ENCODE measurements around the gene AFF3.

AFF3 gene

GRCh38 chr2:99602476-99602875 lies 539.9 kb downstream of the AFF3 start:
- Histone ChIP-seq H3K27me3 (replicated peaks; ENCODE audit: control insufficient read depth, insufficient read depth, low read length, poor library complexity, severe bottlenecking) (no peaks in the 10 kb centered on the region), H3K4me1 (ENCODE audit: control insufficient read depth, insufficient read depth, low read length, poor library complexity, severe bottlenecking) (no peaks in the 10 kb centered on the region), H3K36me3 (ENCODE audit: control insufficient read depth, insufficient read depth, low read length) (no peaks in the 10 kb centered on the region), H3K9me3 (ENCODE audit: control insufficient read depth, low read length) (no peaks in the 10 kb centered on the region), H3K4me3 (ENCODE audit: insufficient read depth, low read depth, low read length, poor library complexity, severe bottlenecking) (no peak overlapping the region), H3K27ac (ENCODE audit: insufficient read depth, low read length, poor library complexity, severe bottlenecking) (no peak overlapping the region)
- no peak for DNase-seq

DNA sequence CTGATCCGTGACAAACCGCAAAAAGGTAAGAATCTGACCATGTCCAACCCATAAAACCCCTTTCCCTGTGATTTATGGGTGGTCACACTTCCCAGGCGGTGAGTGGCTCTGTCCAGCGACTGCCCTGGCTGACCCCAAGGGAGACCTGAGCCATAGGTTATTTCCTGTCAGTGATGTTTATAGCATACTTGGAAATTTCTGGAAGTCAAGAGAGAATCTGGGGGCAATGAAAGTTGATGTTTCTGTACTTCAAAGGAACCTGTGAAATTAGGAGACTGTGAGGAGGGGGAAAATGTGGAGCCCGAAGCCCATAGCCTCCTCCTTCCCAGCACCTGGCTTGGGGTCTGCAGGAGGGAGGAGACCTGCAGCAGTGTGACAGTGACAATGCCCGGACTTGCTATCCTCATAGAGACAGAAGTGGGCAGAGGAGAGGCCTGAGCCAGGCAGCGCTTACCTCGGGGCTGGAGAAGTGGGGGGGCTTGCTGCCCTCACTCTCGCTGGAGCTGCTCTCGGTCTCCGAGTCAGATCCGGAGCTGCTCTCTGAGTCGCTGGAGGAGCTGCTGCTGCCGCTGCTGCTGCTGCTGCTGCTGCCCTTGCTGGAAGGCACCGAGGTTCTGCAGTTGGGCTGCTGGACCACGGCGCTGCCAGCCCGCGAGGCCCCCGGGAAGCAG lies 541.3 kb downstream of the AFF3 start:
- H3K27ac ChIP-seq (ENCODE audit: insufficient read depth, low read length, poor library complexity, severe bottlenecking), result no peak overlapping the region
- no peaks in the 10 kb centered on the region for H3K4me1 ChIP-seq (ENCODE audit: control insufficient read depth, insufficient read depth, low read length, poor library complexity, severe bottlenecking)
- H3K9me3 ChIP-seq (ENCODE audit: control insufficient read depth, low read length), result no peaks in the 10 kb centered on the region
- no peak for DNase-seq
- no peaks in the 10 kb centered on the region for H3K36me3 ChIP-seq (ENCODE audit: control insufficient read depth, insufficient read depth, low read length)
- H3K27me3 ChIP-seq (replicated peaks; ENCODE audit: control insufficient read depth, insufficient read depth, low read length, poor library complexity, severe bottlenecking), result no peaks in the 10 kb centered on the region
- H3K4me3 ChIP-seq (ENCODE audit: insufficient read depth, low read depth, low read length, poor library complexity, severe bottlenecking), result no peak overlapping the region

DNA sequence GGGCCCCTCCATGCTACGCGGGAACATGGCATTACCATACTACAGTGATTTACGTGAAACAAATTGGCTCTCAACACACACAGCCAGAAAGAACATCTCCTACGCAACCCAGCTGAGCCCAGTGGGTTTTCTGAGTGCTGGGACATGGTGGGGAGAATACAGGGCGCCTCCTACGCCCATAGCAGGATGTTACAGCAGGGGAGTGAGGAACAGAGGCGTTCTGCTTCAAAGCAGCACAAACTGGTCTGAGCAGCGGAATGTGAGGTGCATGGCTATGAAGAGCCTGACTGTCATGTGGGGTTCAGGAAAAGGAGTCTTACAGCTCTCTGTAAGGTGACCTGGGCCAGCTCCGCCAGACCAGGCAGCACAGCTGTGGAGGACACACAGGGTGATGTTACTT lies 543.9 kb downstream of the AFF3 start:
- Histone ChIP-seq H3K36me3 (ENCODE audit: control insufficient read depth, insufficient read depth, low read length) (no peaks in the 10 kb centered on the region), H3K4me1 (ENCODE audit: control insufficient read depth, insufficient read depth, low read length, poor library complexity, severe bottlenecking) (no peaks in the 10 kb centered on the region), H3K27me3 (replicated peaks; ENCODE audit: control insufficient read depth, insufficient read depth, low read length, poor library complexity, severe bottlenecking) (no peaks in the 10 kb centered on the region), H3K4me3 (ENCODE audit: insufficient read depth, low read depth, low read length, poor library complexity, severe bottlenecking) (no peak overlapping the region), H3K27ac (ENCODE audit: insufficient read depth, low read length, poor library complexity, severe bottlenecking) (no peak overlapping the region), H3K9me3 (ENCODE audit: control insufficient read depth, low read length) (no peaks in the 10 kb centered on the region)
- no peak for DNase-seq

- Histone ChIP-seq H3K9me3 (ENCODE audit: control insufficient read depth, low read length) (no peaks in the 10 kb centered on the region), H3K27me3 (replicated peaks; ENCODE audit: control insufficient read depth, insufficient read depth, low read length, poor library complexity, severe bottlenecking) (no peaks in the 10 kb centered on the region)
- no peak for DNase-seq
Measured at GRCh38 chr2:99597616-99598015, 544.8 kb downstream of the AFF3 start.

GRCh38 chr2:99595373-99595772 lies 547.0 kb downstream of the AFF3 start:
- no peaks in the 10 kb centered on the region for H3K27me3 ChIP-seq (replicated peaks; ENCODE audit: control insufficient read depth, insufficient read depth, low read length, poor library complexity, severe bottlenecking)
- DNase-seq, result no peak
- no peaks in the 10 kb centered on the region for H3K9me3 ChIP-seq (ENCODE audit: control insufficient read depth, low read length)
- H3K4me3 ChIP-seq (ENCODE audit: insufficient read depth, low read depth, low read length, poor library complexity, severe bottlenecking), result no peak overlapping the region
- no peaks in the 10 kb centered on the region for H3K36me3 ChIP-seq (ENCODE audit: control insufficient read depth, insufficient read depth, low read length)
- no peaks in the 10 kb centered on the region for H3K4me1 ChIP-seq (ENCODE audit: control insufficient read depth, insufficient read depth, low read length, poor library complexity, severe bottlenecking)
- H3K27ac ChIP-seq (ENCODE audit: insufficient read depth, low read length, poor library complexity, severe bottlenecking), result no peak overlapping the region

More at GRCh38 chr2:99597616-99598015, 544.8 kb downstream of the AFF3 start:
- H3K4me1 ChIP-seq (ENCODE audit: control insufficient read depth, insufficient read depth, low read length, poor library complexity, severe bottlenecking), result no peaks in the 10 kb centered on the region
- no peaks in the 10 kb centered on the region for H3K36me3 ChIP-seq (ENCODE audit: control insufficient read depth, insufficient read depth, low read length)
- no peak overlapping the region for H3K4me3 ChIP-seq (ENCODE audit: insufficient read depth, low read depth, low read length, poor library complexity, severe bottlenecking)
- H3K27ac ChIP-seq (ENCODE audit: insufficient read depth, low read length, poor library complexity, severe bottlenecking), result no peak overlapping the region

DNA sequence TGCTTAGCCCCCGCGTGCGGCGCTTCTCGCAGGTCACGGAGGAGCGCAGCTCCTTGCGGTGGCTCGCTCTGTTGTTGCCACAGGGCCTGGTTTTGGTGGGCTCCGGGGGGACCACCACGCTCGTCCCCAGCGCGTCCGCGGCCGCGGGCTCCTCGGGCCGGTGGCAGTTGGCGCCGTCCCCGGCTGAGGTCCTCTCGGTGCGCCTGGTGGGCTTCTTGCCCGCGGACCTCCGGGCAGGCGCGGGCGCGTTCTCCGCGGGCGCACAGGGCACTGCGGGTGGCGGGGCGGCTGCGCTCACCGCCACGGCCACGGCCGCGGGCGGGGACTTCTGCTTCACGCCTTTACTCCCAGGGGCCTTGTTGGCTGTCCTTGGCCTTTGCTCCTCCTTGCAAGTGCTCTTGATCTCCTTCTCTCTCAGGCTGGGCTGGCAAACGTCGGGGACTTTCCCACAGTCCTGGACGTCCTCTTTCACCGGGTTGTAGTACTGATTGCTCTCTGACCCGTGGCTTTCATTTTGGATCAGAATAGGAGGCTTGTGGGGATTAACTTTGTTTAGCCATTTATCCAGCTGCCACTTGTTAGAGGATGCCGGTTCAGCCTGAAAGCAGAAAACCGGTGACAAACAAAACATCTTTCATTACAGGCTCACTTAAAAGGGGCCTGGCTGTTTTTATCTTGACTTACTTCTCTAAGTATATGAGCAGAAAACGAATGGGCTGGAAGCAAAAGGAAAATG lies 548.5 kb downstream of the AFF3 start:
- H3K4me3 ChIP-seq (ENCODE audit: insufficient read depth, low read depth, low read length, poor library complexity, severe bottlenecking), result no peak overlapping the region
- DNase-seq, result no peak
- H3K9me3 ChIP-seq (ENCODE audit: control insufficient read depth, low read length), result no peaks in the 10 kb centered on the region
- no peaks in the 10 kb centered on the region for H3K4me1 ChIP-seq (ENCODE audit: control insufficient read depth, insufficient read depth, low read length, poor library complexity, severe bottlenecking)
- H3K36me3 ChIP-seq (ENCODE audit: control insufficient read depth, insufficient read depth, low read length), result no peaks in the 10 kb centered on the region
- H3K27ac ChIP-seq (ENCODE audit: insufficient read depth, low read length, poor library complexity, severe bottlenecking), result no peak overlapping the region
- no peaks in the 10 kb centered on the region for H3K27me3 ChIP-seq (replicated peaks; ENCODE audit: control insufficient read depth, insufficient read depth, low read length, poor library complexity, severe bottlenecking)

DNA sequence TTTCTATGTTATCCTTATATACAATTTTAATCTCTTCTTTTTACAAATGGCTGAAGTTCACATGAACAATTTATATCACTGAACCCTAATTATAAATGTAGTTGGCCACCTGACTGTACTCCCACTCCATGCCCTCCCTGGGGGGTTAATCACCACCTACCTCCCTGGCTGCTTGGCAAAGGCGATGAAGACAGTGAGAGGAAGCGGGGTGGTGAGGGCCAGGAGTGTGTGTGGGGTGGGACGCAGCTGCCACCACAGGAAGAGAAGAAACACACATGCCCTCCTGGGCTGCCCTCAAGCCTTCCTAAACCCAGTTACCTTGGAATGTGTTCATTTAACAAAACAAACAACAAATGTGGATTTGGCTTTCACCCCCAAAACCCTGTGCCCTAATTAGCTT lies 565.6 kb downstream of the AFF3 start:
- no peaks in the 10 kb centered on the region for H3K4me1 ChIP-seq (ENCODE audit: control insufficient read depth, insufficient read depth, low read length, poor library complexity, severe bottlenecking)
- no peak overlapping the region for H3K27ac ChIP-seq (ENCODE audit: insufficient read depth, low read length, poor library complexity, severe bottlenecking)
- H3K9me3 ChIP-seq (ENCODE audit: control insufficient read depth, low read length), result no peaks in the 10 kb centered on the region
- DNase-seq, result no peak
- H3K36me3 ChIP-seq (ENCODE audit: control insufficient read depth, insufficient read depth, low read length), result no peaks in the 10 kb centered on the region
- no peak overlapping the region for H3K4me3 ChIP-seq (ENCODE audit: insufficient read depth, low read depth, low read length, poor library complexity, severe bottlenecking)
- no peaks in the 10 kb centered on the region for H3K27me3 ChIP-seq (replicated peaks; ENCODE audit: control insufficient read depth, insufficient read depth, low read length, poor library complexity, severe bottlenecking)

DNA sequence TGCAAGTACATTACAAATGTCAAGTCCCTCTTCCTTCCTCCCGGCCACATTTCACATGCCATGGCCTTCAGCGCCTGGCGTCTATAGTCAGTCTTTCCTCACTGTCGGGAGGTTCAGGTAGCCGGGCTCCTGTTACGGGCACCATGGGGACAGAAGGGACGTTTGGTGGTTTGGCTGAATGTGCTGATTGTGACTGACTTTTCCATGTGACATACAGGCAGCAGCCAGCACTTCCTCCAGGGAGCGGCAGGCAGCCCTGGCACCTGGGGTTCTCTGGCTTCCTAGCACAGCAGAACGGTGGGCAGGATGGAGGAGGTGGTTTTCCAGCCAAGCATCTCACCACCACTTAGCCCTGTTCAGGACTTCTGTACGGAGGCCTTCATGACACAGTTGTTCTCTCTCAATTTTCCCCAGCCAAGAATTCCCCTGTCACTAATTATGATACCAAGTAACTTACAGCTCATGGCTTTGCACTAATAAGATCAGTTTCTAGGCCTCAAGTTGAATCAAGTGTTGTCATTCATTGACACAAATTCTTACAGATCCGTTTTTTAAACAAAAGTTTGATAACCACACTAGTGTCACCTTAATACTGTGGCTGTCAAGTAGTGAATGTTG lies 568.6 kb downstream of the AFF3 start:
- no peak for DNase-seq
- no peaks in the 10 kb centered on the region for H3K36me3 ChIP-seq (ENCODE audit: control insufficient read depth, insufficient read depth, low read length)
- no peaks in the 10 kb centered on the region for H3K9me3 ChIP-seq (ENCODE audit: control insufficient read depth, low read length)
- H3K27ac ChIP-seq (ENCODE audit: insufficient read depth, low read length, poor library complexity, severe bottlenecking), result no peak overlapping the region
- H3K27me3 ChIP-seq (replicated peaks; ENCODE audit: control insufficient read depth, insufficient read depth, low read length, poor library complexity, severe bottlenecking), result no peaks in the 10 kb centered on the region
- no peak overlapping the region for H3K4me3 ChIP-seq (ENCODE audit: insufficient read depth, low read depth, low read length, poor library complexity, severe bottlenecking)
- H3K4me1 ChIP-seq (ENCODE audit: control insufficient read depth, insufficient read depth, low read length, poor library complexity, severe bottlenecking), result no peaks in the 10 kb centered on the region

DNA sequence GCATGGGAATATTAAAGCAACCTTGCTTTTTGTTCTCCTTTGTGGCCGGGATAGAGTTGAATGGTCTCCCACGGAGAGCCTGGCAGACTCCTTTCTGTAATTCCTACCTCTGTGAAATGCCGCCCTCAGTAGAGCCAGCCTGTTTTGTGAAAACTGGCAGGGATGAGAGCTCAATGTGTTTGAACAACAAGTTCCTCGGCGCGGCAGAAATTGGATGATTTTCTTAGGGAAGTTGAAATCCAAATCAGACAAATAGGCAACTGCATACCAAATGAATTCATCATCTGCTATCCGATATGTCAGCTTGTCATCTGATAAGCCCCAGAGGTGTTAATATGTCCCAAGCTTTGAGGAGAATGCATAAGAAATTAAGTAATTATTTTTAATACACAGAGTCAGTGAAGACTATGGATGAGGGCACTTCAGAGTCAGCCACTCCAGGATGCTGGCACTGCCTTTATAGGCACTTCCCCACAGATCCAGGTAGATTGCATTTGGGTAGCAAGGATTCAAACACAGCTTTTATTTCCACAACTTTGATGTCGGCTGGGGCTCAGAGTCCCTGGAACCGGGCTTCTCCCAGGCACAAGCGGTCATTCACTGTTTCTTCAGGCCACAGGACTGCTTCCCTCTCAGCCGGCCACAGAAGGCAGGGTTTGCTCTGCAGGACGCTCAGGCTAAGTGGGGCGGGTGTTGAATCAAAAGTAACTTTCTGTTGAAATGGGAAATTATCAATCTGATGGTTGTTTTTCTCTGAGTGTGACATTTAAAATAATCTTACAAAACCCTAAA lies 569.8 kb downstream of the AFF3 start:
- H3K4me3 ChIP-seq (ENCODE audit: insufficient read depth, low read depth, low read length, poor library complexity, severe bottlenecking), result no peak overlapping the region
- no peaks in the 10 kb centered on the region for H3K9me3 ChIP-seq (ENCODE audit: control insufficient read depth, low read length)
- H3K27me3 ChIP-seq (replicated peaks; ENCODE audit: control insufficient read depth, insufficient read depth, low read length, poor library complexity, severe bottlenecking), result no peaks in the 10 kb centered on the region
- no peak overlapping the region for H3K27ac ChIP-seq (ENCODE audit: insufficient read depth, low read length, poor library complexity, severe bottlenecking)
- DNase-seq, result no peak
- no peaks in the 10 kb centered on the region for H3K36me3 ChIP-seq (ENCODE audit: control insufficient read depth, insufficient read depth, low read length)
- no peaks in the 10 kb centered on the region for H3K4me1 ChIP-seq (ENCODE audit: control insufficient read depth, insufficient read depth, low read length, poor library complexity, severe bottlenecking)

Data from effector memory CD4-positive, alpha-beta T cell (primary cell).